ENCODE measurements around the gene ST6GALNAC5.

DNA sequence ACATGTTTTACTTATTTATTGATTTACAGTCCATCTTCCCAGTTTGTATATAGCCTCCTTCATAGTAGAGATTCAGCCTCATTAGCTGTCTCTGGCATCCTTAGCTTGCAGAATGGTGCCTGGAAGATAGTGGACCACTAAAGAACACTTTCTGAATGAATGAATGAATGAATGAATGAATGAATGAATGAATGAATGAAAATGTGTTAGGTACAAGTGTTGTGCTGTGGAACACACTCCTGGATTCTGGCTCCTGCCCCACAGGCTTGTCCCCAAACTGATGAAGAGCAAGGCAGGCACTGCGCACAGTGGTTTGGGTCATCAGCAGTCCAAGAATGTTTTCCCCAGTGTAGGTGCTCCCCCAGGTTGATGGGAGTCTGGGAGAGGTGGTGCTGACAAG lies 159.4 kb downstream of the ST6GALNAC5 start:
- TF ChIP-seq SIN3A (IDR thresholded peaks at IDR 0.05; ENCODE audit: borderline replicate concordance, insufficient read depth, low read length) (no peak), TAF1 (IDR thresholded peaks at IDR 0.05; ENCODE audit: borderline replicate concordance, insufficient read depth, low read length) (no peak)
- TF ChIP-seq, protein P1, sequence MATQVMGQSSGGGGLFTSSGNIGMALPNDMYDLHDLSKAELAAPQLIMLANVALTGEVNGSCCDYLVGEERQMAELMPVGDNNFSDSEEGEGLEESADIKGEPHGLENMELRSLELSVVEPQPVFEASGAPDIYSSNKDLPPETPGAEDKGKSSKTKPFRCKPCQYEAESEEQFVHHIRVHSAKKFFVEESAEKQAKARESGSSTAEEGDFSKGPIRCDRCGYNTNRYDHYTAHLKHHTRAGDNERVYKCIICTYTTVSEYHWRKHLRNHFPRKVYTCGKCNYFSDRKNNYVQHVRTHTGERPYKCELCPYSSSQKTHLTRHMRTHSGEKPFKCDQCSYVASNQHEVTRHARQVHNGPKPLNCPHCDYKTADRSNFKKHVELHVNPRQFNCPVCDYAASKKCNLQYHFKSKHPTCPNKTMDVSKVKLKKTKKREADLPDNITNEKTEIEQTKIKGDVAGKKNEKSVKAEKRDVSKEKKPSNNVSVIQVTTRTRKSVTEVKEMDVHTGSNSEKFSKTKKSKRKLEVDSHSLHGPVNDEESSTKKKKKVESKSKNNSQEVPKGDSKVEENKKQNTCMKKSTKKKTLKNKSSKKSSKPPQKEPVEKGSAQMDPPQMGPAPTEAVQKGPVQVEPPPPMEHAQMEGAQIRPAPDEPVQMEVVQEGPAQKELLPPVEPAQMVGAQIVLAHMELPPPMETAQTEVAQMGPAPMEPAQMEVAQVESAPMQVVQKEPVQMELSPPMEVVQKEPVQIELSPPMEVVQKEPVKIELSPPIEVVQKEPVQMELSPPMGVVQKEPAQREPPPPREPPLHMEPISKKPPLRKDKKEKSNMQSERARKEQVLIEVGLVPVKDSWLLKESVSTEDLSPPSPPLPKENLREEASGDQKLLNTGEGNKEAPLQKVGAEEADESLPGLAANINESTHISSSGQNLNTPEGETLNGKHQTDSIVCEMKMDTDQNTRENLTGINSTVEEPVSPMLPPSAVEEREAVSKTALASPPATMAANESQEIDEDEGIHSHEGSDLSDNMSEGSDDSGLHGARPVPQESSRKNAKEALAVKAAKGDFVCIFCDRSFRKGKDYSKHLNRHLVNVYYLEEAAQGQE (IDR thresholded peaks at IDR 0.05; ENCODE audit: insufficient read depth in 1 of 2, low read depth in 2 of 2, low read length in 2 of 2): no peak
